HL-60 (cell line): ENCODE data around the gene CHCHD6.

Source experiments
- DNase-seq, 2 experiments: peaks; one replicate each; pipeline ENCODE4 v3.0.0-alpha.2; 2010 to 2020; ENCODE audit warnings: low read depth in 1 of 2, low spot score in 1 of 2
- H3K27ac ChIP-seq: fragments of 250-450 bp; sonication (Bioruptor Pico); replicated peaks from 2 replicates; pipeline ENCODE4 v1.5.1; 2020; ENCODE audit warnings: mild to moderate bottlenecking, moderate library complexity
- H3K27me3 ChIP-seq: fragments of 250-450 bp; sonication (Bioruptor Pico); 2 replicates; pipeline ENCODE4 v1.5.1; 2021; ENCODE audit warnings: mild to moderate bottlenecking, moderate library complexity; ENCODE audit not compliant: insufficient read depth, poor library complexity, severe bottlenecking
- H3K4me3 ChIP-seq: replicated peaks from 2 replicates; pipeline ENCODE4 v1.5.1; 2011; ENCODE audit warnings: mild to moderate bottlenecking, control low read depth, low read length; ENCODE audit not compliant: insufficient read depth
- GABPA ChIP-seq: IDR thresholded peaks from 2 replicates; pipeline ENCODE4 v1.6.1; 2012; ENCODE audit warnings: low read depth
- POLR2AphosphoS5 ChIP-seq: IDR thresholded peaks from 2 replicates; pipeline ENCODE4 v1.6.1; 2012; ENCODE audit warnings: low read depth
- SPI1 ChIP-seq: IDR thresholded peaks from 2 replicates; pipeline ENCODE4 v1.6.1; 2012; ENCODE audit warnings: low read depth, mild to moderate bottlenecking, borderline replicate concordance
- TF ChIP-seq, protein P1 (sequence below): IDR thresholded peaks from one replicate; pipeline ENCODE4 v1.5.1; 2011; ENCODE audit warnings: low read length, control low read depth, inconsistent platforms; ENCODE audit not compliant: insufficient read depth
- TF ChIP-seq, protein P2 (sequence below): IDR thresholded peaks from 2 replicates; pipeline ENCODE4 v1.6.1; 2012; ENCODE audit warnings: low read depth; ENCODE audit not compliant: insufficient replicate concordance

CHCHD6 gene

DNA sequence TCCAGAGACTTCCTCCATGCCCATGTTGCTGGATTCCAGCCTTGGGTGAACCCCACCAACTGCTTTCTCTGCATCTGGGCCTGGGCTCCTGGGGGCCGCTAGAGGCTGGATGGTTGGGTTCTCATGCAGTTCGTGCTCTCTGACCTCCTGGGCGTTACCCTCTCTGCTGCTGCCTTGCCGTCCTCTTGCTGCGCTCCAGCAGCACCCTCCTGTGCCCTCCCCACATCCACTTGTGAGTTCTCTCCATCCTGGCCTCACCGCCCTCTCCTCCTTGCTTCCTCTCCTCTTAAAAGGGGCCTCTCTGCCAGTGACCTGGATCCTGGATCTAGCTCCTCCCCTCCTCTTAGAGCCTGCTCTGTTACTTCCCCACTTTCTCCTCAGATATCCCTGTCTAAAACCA, 43.7 kb downstream of the CHCHD6 start:
- H3K27me3 ChIP-seq = no peaks in the 10 kb centered on the region
- DNase-seq = no peak

DNA sequence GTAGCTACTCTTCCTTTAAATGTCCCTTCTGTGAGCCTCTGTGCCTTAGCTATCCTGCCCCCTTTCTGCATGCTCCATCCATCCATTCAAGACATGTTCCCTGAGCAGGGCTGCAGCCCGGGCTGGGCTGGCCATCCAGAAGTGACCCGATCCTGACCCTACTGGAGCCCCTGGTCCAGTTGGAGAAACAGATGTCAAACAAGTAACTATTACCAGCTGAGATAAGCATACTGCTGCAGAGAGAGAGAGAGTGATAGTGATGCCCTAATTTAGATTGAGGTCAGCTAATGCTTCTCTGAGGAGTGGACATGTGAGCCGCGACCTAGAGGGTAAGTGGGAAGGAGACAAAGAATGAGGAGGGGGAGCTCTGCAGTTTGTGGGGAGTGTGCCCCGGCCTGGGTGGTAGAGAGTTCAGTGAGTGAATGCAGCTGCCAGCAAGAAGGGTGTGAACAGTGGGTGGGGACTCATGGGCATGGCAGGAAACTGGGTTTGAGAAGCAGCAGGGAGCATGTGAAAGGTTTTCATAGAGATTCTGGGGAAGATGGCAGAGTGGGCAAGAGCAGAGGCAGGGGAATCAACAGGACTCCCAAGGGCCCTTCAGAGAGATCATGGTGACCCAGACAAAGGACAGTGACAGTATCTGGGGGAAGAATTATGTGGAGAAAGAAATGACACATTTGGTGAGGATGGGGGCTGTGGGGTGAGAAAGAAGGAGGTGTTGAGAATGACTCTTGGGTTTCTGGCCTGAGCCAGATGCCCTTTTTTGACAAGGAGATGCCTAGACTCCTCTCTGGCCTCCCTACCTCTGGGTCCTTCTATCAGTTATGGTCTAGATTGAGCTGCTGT, 44.9 kb downstream of the CHCHD6 start:
- Histone ChIP-seq H3K27me3 (no peaks in the 10 kb centered on the region), H3K27ac (no peak overlapping the region), H3K4me3 (no peak overlapping the region)
- no peak for DNase-seq
- TF ChIP-seq SPI1 (no peak), GABPA (no peak), POLR2AphosphoS5 (no peak)
- TF ChIP-seq, protein P1, sequence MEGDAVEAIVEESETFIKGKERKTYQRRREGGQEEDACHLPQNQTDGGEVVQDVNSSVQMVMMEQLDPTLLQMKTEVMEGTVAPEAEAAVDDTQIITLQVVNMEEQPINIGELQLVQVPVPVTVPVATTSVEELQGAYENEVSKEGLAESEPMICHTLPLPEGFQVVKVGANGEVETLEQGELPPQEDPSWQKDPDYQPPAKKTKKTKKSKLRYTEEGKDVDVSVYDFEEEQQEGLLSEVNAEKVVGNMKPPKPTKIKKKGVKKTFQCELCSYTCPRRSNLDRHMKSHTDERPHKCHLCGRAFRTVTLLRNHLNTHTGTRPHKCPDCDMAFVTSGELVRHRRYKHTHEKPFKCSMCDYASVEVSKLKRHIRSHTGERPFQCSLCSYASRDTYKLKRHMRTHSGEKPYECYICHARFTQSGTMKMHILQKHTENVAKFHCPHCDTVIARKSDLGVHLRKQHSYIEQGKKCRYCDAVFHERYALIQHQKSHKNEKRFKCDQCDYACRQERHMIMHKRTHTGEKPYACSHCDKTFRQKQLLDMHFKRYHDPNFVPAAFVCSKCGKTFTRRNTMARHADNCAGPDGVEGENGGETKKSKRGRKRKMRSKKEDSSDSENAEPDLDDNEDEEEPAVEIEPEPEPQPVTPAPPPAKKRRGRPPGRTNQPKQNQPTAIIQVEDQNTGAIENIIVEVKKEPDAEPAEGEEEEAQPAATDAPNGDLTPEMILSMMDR = no peak
- TF ChIP-seq, protein P2, sequence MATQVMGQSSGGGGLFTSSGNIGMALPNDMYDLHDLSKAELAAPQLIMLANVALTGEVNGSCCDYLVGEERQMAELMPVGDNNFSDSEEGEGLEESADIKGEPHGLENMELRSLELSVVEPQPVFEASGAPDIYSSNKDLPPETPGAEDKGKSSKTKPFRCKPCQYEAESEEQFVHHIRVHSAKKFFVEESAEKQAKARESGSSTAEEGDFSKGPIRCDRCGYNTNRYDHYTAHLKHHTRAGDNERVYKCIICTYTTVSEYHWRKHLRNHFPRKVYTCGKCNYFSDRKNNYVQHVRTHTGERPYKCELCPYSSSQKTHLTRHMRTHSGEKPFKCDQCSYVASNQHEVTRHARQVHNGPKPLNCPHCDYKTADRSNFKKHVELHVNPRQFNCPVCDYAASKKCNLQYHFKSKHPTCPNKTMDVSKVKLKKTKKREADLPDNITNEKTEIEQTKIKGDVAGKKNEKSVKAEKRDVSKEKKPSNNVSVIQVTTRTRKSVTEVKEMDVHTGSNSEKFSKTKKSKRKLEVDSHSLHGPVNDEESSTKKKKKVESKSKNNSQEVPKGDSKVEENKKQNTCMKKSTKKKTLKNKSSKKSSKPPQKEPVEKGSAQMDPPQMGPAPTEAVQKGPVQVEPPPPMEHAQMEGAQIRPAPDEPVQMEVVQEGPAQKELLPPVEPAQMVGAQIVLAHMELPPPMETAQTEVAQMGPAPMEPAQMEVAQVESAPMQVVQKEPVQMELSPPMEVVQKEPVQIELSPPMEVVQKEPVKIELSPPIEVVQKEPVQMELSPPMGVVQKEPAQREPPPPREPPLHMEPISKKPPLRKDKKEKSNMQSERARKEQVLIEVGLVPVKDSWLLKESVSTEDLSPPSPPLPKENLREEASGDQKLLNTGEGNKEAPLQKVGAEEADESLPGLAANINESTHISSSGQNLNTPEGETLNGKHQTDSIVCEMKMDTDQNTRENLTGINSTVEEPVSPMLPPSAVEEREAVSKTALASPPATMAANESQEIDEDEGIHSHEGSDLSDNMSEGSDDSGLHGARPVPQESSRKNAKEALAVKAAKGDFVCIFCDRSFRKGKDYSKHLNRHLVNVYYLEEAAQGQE = no peak

More for the DNA sequence above, 43.7 kb downstream of the CHCHD6 start:
- no peak overlapping the region for H3K27ac ChIP-seq
- TF ChIP-seq POLR2AphosphoS5 (no peak), GABPA (no peak), SPI1 (no peak)
- TF ChIP-seq, protein P1 = no peak
- TF ChIP-seq, protein P2 = no peak
- H3K4me3 ChIP-seq = no peak overlapping the region

GRCh38 chr3:126749547-126749875, 45.5 kb downstream of the CHCHD6 start:
- DNase-seq = no peak
- H3K27ac ChIP-seq = no peak overlapping the region
- TF ChIP-seq, protein P2 = no peak
- TF ChIP-seq, protein P1 = no peak
- TF ChIP-seq SPI1 (no peak), GABPA (no peak), POLR2AphosphoS5 (no peak)
- H3K4me3 ChIP-seq = no peak overlapping the region
- H3K27me3 ChIP-seq = no peaks in the 10 kb centered on the region
